B cell (primary cell): ENCODE measurements around the gene SLC6A4. TPM values are rescaled to one million over a fixed set of nuclear protein-coding genes. Genes with fewer than 3 reads are reported as not detected.

Source experiments
- ATAC-seq: fragments of 200-7000 bp; cut with Tn5 transposase; one replicate; pipeline ENCODE4 v1.10.0; 2021; ENCODE audit warnings: low read depth, mild to moderate bottlenecking, moderate number of reproducible peaks, moderate library complexity
- CTCF ChIA-PET: fragments of 350-600 bp; sonication (Branson Sonifier 250); formaldehyde crosslinking; loops from one replicate; lab custom pipeline; 2021; ENCODE audit warnings: antibody characterized with exemption, inconsistent platforms; lab: Charles Lee
- POLR2A ChIA-PET: fragments of 350-600 bp; sonication (Branson Sonifier 250); formaldehyde crosslinking; loops from one replicate; lab custom pipeline; 2021; ENCODE audit warnings: antibody characterized with exemption; lab: Charles Lee
- DNase-seq: peaks from one replicate; pipeline ENCODE4 v3.0.0; 2013
- H2AFZ ChIP-seq: 2 replicates; pipeline ENCODE4 v1.6.1; 2012; ENCODE audit warnings: mild to moderate bottlenecking, low read depth, low read length; ENCODE audit not compliant: insufficient read depth, poor library complexity, severe bottlenecking
- H3K27ac ChIP-seq, 2 donors: 1 replicate in 1 of 2; 2 replicates in 1 of 2; pipeline ENCODE4 v1.5.1; 2012 to 2013; ENCODE audit warnings: low read length in 2 of 2, mild to moderate bottlenecking in 2 of 2, moderate library complexity in 1 of 2
- H3K27me3 ChIP-seq, 4 experiments: fragments of 200-600 bp in 1 of 4; sonication (generic) in 1 of 4; replicated peaks in 1 of 4; 1 replicate in 2 of 4; 2 replicates in 2 of 4; pipeline versions ENCODE4 v1.6.1 to v1.7.0; 2013 to 2016; ENCODE audit warnings: low read length in 3 of 4, mild to moderate bottlenecking in 2 of 4, mixed read lengths in 1 of 4, moderate library complexity in 1 of 4; ENCODE audit not compliant: insufficient read depth in 4 of 4, control insufficient read depth in 3 of 4; ENCODE audit errors: control extremely low read depth in 1 of 4
- H3K36me3 ChIP-seq, 2 experiments: replicated peaks in 1 of 2; 1 replicate in 1 of 2; 2 replicates in 1 of 2; pipeline versions ENCODE4 v1.6.1 to v1.7.1; 2013; ENCODE audit warnings: low read length in 1 of 2; ENCODE audit not compliant: insufficient read depth in 2 of 2, control insufficient read depth in 1 of 2; ENCODE audit errors: control extremely low read depth in 1 of 2, extremely low read depth in 1 of 2
- H3K4me1 ChIP-seq, 2 donors: fragments of 200-600 bp in 1 of 2; sonication (generic) in 1 of 2; 1 replicate in 1 of 2; 2 replicates in 1 of 2; pipeline versions ENCODE4 v1.5.1 to v1.6.1; 2013 to 2017; ENCODE audit warnings: low read length in 2 of 2; ENCODE audit not compliant: control insufficient read depth in 2 of 2, insufficient read depth in 2 of 2
- H3K4me2 ChIP-seq: replicated peaks from 2 replicates; pipeline ENCODE3; 2012; ENCODE audit warnings: mild to moderate bottlenecking, low read depth, low read length; ENCODE audit not compliant: poor library complexity, severe bottlenecking
- H3K4me3 ChIP-seq, 5 experiments: fragments of 200-600 bp in 1 of 5; sonication (generic) in 1 of 5; 1 replicate in 3 of 5; 2 replicates in 2 of 5; pipeline versions ENCODE4 v1.5.1 to v1.7.0; 2011 to 2016; ENCODE audit warnings: low read length in 4 of 5, mild to moderate bottlenecking in 4 of 5, low read depth in 2 of 5, control low read depth in 1 of 5, moderate library complexity in 1 of 5; ENCODE audit not compliant: insufficient read depth in 1 of 5; ENCODE audit errors: control extremely low read depth in 1 of 5, extremely low read depth in 1 of 5
- H3K79me2 ChIP-seq: fragments of 200-600 bp; sonication (generic); one replicate; pipeline ENCODE4 v1.6.0; 2016; ENCODE audit warnings: low read length; ENCODE audit not compliant: control insufficient read depth, insufficient read depth
- H3K9ac ChIP-seq: fragments of 200-600 bp; sonication (generic); 2 replicates; pipeline ENCODE4 v1.6.1; 2017; ENCODE audit warnings: mild to moderate bottlenecking, low read length, moderate library complexity
- H3K9me3 ChIP-seq, 3 donors: one replicate each; pipeline versions ENCODE4 v1.6.1 to v1.7.1; 2013; ENCODE audit warnings: low read length in 2 of 3; ENCODE audit not compliant: control insufficient read depth in 2 of 3, insufficient read depth in 1 of 3; ENCODE audit errors: control extremely low read depth in 1 of 3
- H4K20me1 ChIP-seq: 2 replicates; pipeline ENCODE4 v1.6.0; 2012; ENCODE audit warnings: mild to moderate bottlenecking, low read length; ENCODE audit not compliant: insufficient read depth, control insufficient read depth, poor library complexity, severe bottlenecking
- H3K27ac Mint-ChIP-seq: one replicate; pipeline ENCODE4 v1.8.0; 2021; ENCODE audit warnings: mixed read lengths
- H3K27me3 Mint-ChIP-seq: one replicate; pipeline ENCODE4 v1.8.0; 2021; ENCODE audit warnings: mixed read lengths
- H3K4me1 Mint-ChIP-seq: one replicate; pipeline ENCODE4 v1.8.0; 2021; ENCODE audit warnings: mixed read lengths
- H3K4me3 Mint-ChIP-seq: one replicate; pipeline ENCODE4 v1.8.0; 2021; ENCODE audit warnings: mixed read lengths
- H3K9me3 Mint-ChIP-seq: one replicate; pipeline ENCODE4 v1.8.0; 2022; ENCODE audit warnings: mixed read lengths; ENCODE audit not compliant: insufficient read depth
- EZH2 ChIP-seq: IDR thresholded peaks from 2 replicates; pipeline ENCODE4 v1.6.1; 2012; ENCODE audit warnings: borderline replicate concordance, low read depth, mild to moderate bottlenecking, moderate library complexity, low read length; ENCODE audit not compliant: insufficient read depth, poor library complexity, severe bottlenecking
- WGBS: methylation state at CpG from one replicate; pipeline ENCODE4 v1.1.5; 2013; ENCODE audit warnings: missing lambda C conversion rate; ENCODE audit not compliant: insufficient coverage; 5-methylcytosine and 5-hydroxymethylcytosine counted together
- intact Hi-C: fragments of 100-400 bp; cut with micrococcal nuclease; formaldehyde crosslinking; loops from one replicate; pipeline ENCODE4 v1.10.0; 2022
- polyA plus RNA-seq: library from polyadenylated mRNA; depleted of rRNA; stranded (reverse); fragments of >200 nt; gene quantifications from 2 replicates; pipeline ENCODE4 v1.2.3, GENCODE V29; 2012
- total RNA-seq, 2 donors: library from RNA; stranded (reverse); fragments of 120-200 nt in 1 of 2; gene quantifications; 1 replicate in 1 of 2; 2 replicates in 1 of 2; pipeline versions ENCODE4 v1.2.3 to v1.2.4, GENCODE V29; 2013 to 2022
- TF ChIP-seq, protein P1 (sequence below): fragments of 200-600 bp; IDR thresholded peaks from one replicate; pipeline ENCODE4 v1.8.0; 2022; ENCODE audit warnings: antibody characterized with exemption, mild to moderate bottlenecking

The SLC6A4 gene
- total and polyA plus RNA-seq, 2 donors (not counting 1 experiment from before 2014, with no cell fraction given): not detected

DNA sequence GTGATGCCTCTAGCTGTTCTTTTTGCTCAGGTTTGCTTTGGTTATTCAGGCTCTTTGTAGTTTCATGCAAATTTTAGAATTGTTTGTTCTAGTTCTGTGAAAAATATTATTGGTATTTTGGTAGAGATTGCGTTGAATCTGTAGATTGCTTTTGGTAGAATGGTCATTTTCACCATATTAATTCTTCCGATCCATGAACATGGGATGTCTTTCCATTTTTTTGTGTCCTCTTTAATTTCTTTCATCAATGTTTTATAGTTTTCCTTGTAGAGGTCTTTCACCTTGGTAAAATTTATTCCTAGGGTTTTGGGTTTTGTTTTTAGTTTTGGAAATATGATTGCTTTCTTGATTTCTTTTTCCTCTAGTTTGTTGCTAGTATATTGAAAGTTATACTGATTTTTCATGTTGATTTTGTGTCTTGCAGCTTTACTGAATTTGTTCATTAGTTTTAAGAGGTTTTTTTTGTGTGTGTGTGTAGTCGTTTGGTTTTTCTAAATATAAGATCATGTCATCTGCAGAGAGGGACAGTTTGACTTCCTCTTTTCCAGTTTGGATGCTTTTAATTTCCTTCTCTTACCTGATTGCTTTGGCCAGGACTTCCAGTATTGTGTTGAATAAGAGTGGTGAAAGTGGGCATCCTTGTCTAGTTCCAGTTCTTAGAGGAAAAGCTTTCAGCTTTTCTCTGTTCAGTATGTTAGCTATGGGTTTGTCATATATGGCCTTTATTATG lies 76.4 kb downstream of the SLC6A4 start:
- H3K79me2 ChIP-seq: peaks cover 89% of the 10 kb centered on the region
- H3K27ac Mint-ChIP-seq: no peak overlapping the region
- no CpG with 5 or more reads among the region's 3 CpGs for WGBS
- ATAC-seq: no peak
- peaks cover 5% of the 10 kb centered on the region for H4K20me1 ChIP-seq
- ChIA-PET CTCF (no interaction called here), POLR2A (no interaction called here)
- no peak overlapping the region for H3K4me2 ChIP-seq
- no peak overlapping the region for H2AFZ ChIP-seq
- H3K4me1 ChIP-seq: peaks cover 14 to 19% of the 10 kb centered on the region in 2 donors
- no peak overlapping the region for H3K4me3 ChIP-seq
- H3K27me3 ChIP-seq: no peaks in the 10 kb centered on the region
- H3K4me3 Mint-ChIP-seq: peak overlapping the region; percentile 20
- H3K9ac ChIP-seq: no peak overlapping the region
- intact Hi-C loops: no loop called here
- no peak for DNase-seq
- H3K27me3 Mint-ChIP-seq: no peaks in the 10 kb centered on the region
- H3K27ac ChIP-seq: no peak overlapping the region
- peaks cover 3 to 14% (median 5%) of the 10 kb centered on the region in 3 donors for H3K9me3 ChIP-seq
- H3K36me3 ChIP-seq: peaks cover 10 to 11% of the 10 kb centered on the region in 2 experiments
- H3K4me1 Mint-ChIP-seq: peaks cover 37% of the 10 kb centered on the region
- H3K9me3 Mint-ChIP-seq: peaks cover 11% of the 10 kb centered on the region
- TF ChIP-seq, protein P1, sequence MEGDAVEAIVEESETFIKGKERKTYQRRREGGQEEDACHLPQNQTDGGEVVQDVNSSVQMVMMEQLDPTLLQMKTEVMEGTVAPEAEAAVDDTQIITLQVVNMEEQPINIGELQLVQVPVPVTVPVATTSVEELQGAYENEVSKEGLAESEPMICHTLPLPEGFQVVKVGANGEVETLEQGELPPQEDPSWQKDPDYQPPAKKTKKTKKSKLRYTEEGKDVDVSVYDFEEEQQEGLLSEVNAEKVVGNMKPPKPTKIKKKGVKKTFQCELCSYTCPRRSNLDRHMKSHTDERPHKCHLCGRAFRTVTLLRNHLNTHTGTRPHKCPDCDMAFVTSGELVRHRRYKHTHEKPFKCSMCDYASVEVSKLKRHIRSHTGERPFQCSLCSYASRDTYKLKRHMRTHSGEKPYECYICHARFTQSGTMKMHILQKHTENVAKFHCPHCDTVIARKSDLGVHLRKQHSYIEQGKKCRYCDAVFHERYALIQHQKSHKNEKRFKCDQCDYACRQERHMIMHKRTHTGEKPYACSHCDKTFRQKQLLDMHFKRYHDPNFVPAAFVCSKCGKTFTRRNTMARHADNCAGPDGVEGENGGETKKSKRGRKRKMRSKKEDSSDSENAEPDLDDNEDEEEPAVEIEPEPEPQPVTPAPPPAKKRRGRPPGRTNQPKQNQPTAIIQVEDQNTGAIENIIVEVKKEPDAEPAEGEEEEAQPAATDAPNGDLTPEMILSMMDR: no peak
- no peak for TF ChIP-seq EZH2

DNA sequence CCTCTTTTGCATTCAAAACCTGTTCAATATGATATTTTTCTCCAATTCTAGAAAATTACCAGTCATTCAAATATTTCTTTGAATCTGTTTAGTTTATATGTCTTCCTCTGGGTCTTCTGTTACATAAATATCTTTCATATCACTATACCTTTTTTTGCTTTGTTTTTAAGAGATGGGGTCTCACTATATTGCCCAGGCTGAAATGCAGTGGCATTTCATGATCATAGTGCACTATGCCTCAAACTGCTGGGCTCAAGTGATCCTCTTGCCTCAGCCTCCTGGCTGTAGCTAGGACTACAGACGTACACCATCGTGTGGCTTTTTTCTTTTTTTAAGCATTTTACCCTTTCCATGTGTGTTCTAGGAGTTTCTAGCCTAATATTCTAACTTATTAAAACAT lies 80.1 kb downstream of the SLC6A4 start:
- Histone ChIP-seq H2AFZ (no peak overlapping the region), H3K9ac (no peak overlapping the region), H3K4me1 (peaks cover 19 to 22% of the 10 kb centered on the region in 2 donors), H3K9me3 (peaks cover 3 to 8% (median 5%) of the 10 kb centered on the region in 3 donors), H3K27ac (no peak overlapping the region), H3K27me3 (no peaks in the 10 kb centered on the region), H3K79me2 (peaks cover 63% of the 10 kb centered on the region), H3K4me3 (no peak overlapping the region), H3K36me3 (peaks cover 3 to 6% of the 10 kb centered on the region in 2 experiments), H3K4me2 (no peak overlapping the region), H4K20me1 (peaks cover 5% of the 10 kb centered on the region)
- no peak for DNase-seq
- no peak for ATAC-seq
- peaks cover 11% of the 10 kb centered on the region for H3K9me3 Mint-ChIP-seq
- no peaks in the 10 kb centered on the region for H3K27me3 Mint-ChIP-seq
- no peak overlapping the region for H3K4me3 Mint-ChIP-seq
- WGBS: no CpG with 5 or more reads among the region's 2 CpGs
- POLR2A ChIA-PET: no interaction called here
- H3K27ac Mint-ChIP-seq: no peak overlapping the region
- peaks cover 39% of the 10 kb centered on the region for H3K4me1 Mint-ChIP-seq
- intact Hi-C loops: no loop called here
- TF ChIP-seq, protein P1: no peak
- no peak for TF ChIP-seq EZH2
- CTCF ChIA-PET: no interaction called here
